A673 (cell line): ENCODE data around the gene ITGA1. TPM values are rescaled to one million over a fixed set of nuclear protein-coding genes. Genes with fewer than 3 reads are reported as not detected.

ENCODE experiments used
- BruUV-seq: library from RNA; stranded (reverse); fragments of 400-500 nt; replicated peaks from 2 replicates; lab custom pipeline; 2021; lab: Mats Ljungman, UMichigan
- CTCF ChIA-PET: fragments of 300-600 bp; sonication (Branson Sonifier 250); formaldehyde crosslinking; loops from one replicate; lab custom pipeline; 2022; ENCODE audit warnings: antibody characterized with exemption; lab: Charles Lee
- POLR2A ChIA-PET: fragments of 300-600 bp; sonication (Branson Sonifier 250); formaldehyde crosslinking; loops from one replicate; lab custom pipeline; 2022; ENCODE audit warnings: antibody characterized with exemption; ENCODE audit not compliant: low non-redundant PET; lab: Charles Lee
- DNase-seq: peaks from one replicate; pipeline ENCODE4 v3.0.0-alpha.2; 2015; ENCODE audit warnings: low spot score
- H3K27ac ChIP-seq: fragments of 200-600 bp; sonication (generic); 2 replicates; pipeline ENCODE4 v1.5.1; 2016; ENCODE audit warnings: mixed run types, low read depth, mild to moderate bottlenecking, mixed read lengths, antibody characterized with exemption, low read length; ENCODE audit not compliant: poor library complexity, severe bottlenecking
- H3K27me3 ChIP-seq: fragments of 200-600 bp; sonication (generic); replicated peaks from 2 replicates; pipeline ENCODE4 v1.6.1; 2017; ENCODE audit warnings: mixed run types, low read depth, mild to moderate bottlenecking, mixed read lengths, antibody characterized with exemption, low read length; ENCODE audit not compliant: insufficient read depth, poor library complexity
- H3K36me3 ChIP-seq: fragments of 200-600 bp; sonication (generic); 2 replicates; pipeline ENCODE4 v1.6.1; 2016; ENCODE audit warnings: mixed run types, mild to moderate bottlenecking, mixed read lengths, antibody characterized with exemption, low read length; ENCODE audit not compliant: insufficient read depth, poor library complexity, severe bottlenecking
- H3K4me1 ChIP-seq: fragments of 200-600 bp; sonication (generic); 2 replicates; pipeline ENCODE4 v1.6.1; 2017; ENCODE audit warnings: mixed run types, mild to moderate bottlenecking, mixed read lengths, antibody characterized with exemption, low read length; ENCODE audit not compliant: insufficient read depth, poor library complexity, severe bottlenecking
- H3K4me3 ChIP-seq: fragments of 200-600 bp; sonication (generic); 2 replicates; pipeline ENCODE4 v1.5.1; 2016; ENCODE audit warnings: low read depth, mixed run types, mild to moderate bottlenecking, mixed read lengths, low read length; ENCODE audit not compliant: poor library complexity, severe bottlenecking
- H3K9me3 ChIP-seq: fragments of 200-600 bp; sonication (generic); 2 replicates; pipeline ENCODE4 v1.6.1; 2016; ENCODE audit warnings: mixed run types, low read depth, mild to moderate bottlenecking, mixed read lengths, antibody characterized with exemption, low read length; ENCODE audit not compliant: poor library complexity, severe bottlenecking
- EZH2 ChIP-seq: fragments of 200-600 bp; sonication (generic); IDR thresholded peaks from 2 replicates; pipeline ENCODE4 v1.6.1; 2017; ENCODE audit warnings: borderline replicate concordance, low read depth, mild to moderate bottlenecking, mixed read lengths, antibody characterized with exemption, low read length; ENCODE audit not compliant: poor library complexity, severe bottlenecking
- intact Hi-C: fragments of 100-400 bp; cut with micrococcal nuclease; formaldehyde crosslinking; loops from one replicate; pipeline ENCODE4 v1.10.0; 2022; ENCODE audit not compliant: unreplicated experiment
- total RNA-seq: library from RNA; stranded (reverse); gene quantifications from 2 replicates; pipeline ENCODE4 v1.2.3, GENCODE V29; 2021
- TF ChIP-seq, protein P1 (sequence below): fragments of 300-800, 200-600 bp; sonication (generic); conservative IDR thresholded peaks from 2 replicates; pipeline ENCODE4 v1.5.1; 2017; ENCODE audit warnings: low read depth, mild to moderate bottlenecking, antibody characterized with exemption, low read length, moderate library complexity, mixed read lengths

The ITGA1 gene
- total RNA-seq, 1 experiment from 2014 or later = 8.1 TPM

DNA sequence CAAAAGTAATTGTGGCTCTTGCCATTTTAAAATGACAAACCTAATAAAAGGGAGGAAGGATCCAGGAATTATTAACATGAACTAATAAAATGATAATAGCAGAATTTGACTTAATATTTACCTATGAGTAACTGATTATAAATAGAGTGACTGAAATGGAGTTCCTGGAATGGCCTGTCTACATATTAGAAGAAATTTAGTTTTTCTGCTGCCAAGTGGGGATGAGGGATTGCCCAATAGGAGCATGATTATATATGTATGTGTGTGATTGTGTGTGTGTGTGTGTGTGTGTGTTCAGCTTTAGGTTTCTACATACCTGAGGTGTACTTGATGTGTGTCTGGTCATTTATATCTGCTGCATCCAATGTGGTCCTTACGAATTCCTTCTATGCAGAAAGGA is 36.6 kb upstream of the ITGA1 start:
- H3K27ac ChIP-seq = no peak overlapping the region
- TF ChIP-seq, protein P1, sequence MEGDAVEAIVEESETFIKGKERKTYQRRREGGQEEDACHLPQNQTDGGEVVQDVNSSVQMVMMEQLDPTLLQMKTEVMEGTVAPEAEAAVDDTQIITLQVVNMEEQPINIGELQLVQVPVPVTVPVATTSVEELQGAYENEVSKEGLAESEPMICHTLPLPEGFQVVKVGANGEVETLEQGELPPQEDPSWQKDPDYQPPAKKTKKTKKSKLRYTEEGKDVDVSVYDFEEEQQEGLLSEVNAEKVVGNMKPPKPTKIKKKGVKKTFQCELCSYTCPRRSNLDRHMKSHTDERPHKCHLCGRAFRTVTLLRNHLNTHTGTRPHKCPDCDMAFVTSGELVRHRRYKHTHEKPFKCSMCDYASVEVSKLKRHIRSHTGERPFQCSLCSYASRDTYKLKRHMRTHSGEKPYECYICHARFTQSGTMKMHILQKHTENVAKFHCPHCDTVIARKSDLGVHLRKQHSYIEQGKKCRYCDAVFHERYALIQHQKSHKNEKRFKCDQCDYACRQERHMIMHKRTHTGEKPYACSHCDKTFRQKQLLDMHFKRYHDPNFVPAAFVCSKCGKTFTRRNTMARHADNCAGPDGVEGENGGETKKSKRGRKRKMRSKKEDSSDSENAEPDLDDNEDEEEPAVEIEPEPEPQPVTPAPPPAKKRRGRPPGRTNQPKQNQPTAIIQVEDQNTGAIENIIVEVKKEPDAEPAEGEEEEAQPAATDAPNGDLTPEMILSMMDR = no peak
- no peak for TF ChIP-seq EZH2
- H3K36me3 ChIP-seq = no peaks in the 10 kb centered on the region
- no peak for DNase-seq
- no peaks in the 10 kb centered on the region for H3K27me3 ChIP-seq
- H3K4me3 ChIP-seq = no peak overlapping the region
- ChIA-PET POLR2A (no interaction called here), CTCF (no interaction called here)
- intact Hi-C loops = no loop called here
- no TSS peak for BruUV-seq
- H3K9me3 ChIP-seq = no peaks in the 10 kb centered on the region
- H3K4me1 ChIP-seq = no peaks in the 10 kb centered on the region

DNA sequence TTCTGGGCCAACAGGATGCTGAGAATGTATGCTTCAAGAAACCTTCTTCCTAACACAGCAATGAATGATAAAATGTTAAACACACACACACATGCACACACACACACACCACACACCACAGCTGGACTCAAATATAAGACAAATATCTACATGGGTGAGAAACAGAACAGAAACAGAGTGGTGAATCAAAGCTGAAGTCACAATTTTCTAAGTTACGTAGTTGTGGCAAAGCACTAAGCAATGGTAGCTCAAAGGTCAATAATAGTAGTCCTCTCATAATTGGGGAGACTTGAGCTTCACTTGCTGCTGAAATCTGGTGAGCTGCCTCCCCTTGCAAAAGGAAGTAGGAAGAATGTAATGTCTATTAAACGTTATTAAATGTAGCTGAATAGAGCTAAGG is 33.7 kb upstream of the ITGA1 start:
- H3K27ac ChIP-seq = no peak overlapping the region
- no peaks in the 10 kb centered on the region for H3K9me3 ChIP-seq
- no peak for DNase-seq
- no peak for TF ChIP-seq EZH2
- TF ChIP-seq, protein P1 = no peak
- no peaks in the 10 kb centered on the region for H3K36me3 ChIP-seq
- no peaks in the 10 kb centered on the region for H3K27me3 ChIP-seq
- ChIA-PET POLR2A (no interaction called here), CTCF (no interaction called here)
- no TSS peak for BruUV-seq
- H3K4me3 ChIP-seq = no peak overlapping the region
- no peaks in the 10 kb centered on the region for H3K4me1 ChIP-seq
- intact Hi-C loops = no loop called here

DNA sequence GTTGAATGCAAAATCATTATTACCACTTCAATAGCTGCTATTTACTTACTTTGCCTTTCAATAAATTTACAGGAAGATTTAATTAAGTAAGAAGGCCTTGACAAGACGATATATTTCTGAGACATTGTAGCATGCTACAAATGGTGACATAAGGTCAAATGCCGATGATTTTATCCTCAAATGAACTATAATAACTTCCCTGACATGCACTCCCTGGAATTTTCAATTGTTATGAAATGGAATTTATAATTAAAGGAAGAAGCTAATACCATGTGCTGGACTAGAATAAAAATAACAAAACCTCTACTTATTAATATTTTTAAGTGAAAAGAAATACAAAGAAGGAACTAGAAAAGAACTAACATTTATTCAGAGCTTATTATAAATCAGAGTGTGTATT is 30.2 kb upstream of the ITGA1 start:
- POLR2A ChIA-PET = no interaction called here
- H3K27me3 ChIP-seq = no peaks in the 10 kb centered on the region
- TF ChIP-seq EZH2 = no peak
- TF ChIP-seq, protein P1 = no peak
- CTCF ChIA-PET = no interaction called here
- intact Hi-C loops = no loop called here
- no peak overlapping the region for H3K27ac ChIP-seq
- H3K4me1 ChIP-seq = no peaks in the 10 kb centered on the region
- no peak overlapping the region for H3K4me3 ChIP-seq
- no peaks in the 10 kb centered on the region for H3K36me3 ChIP-seq
- no peaks in the 10 kb centered on the region for H3K9me3 ChIP-seq
- DNase-seq = no peak
- BruUV-seq = no TSS peak
